SK-N-SH treated with all-trans-retinoic acid at 6 μM for 48 hours (cell line): ENCODE data around the gene RSAD1.

Source experiments
- ATAC-seq: fragments of 200-7000 bp; cut with Tn5 transposase; 3 replicates; pipeline ENCODE4 v1.9.1; 2020; ENCODE audit warnings: mild to moderate bottlenecking, moderate library complexity
- ARNTL ChIP-seq: fragments of 450-650 bp; formaldehyde crosslinking; IDR thresholded peaks from 2 replicates; pipeline ENCODE4 v1.5.0; 2020; ENCODE audit warnings: low read depth, mild to moderate bottlenecking, moderate library complexity, borderline replicate concordance
- BACH2 ChIP-seq: fragments of 250-450 bp; sonication (Bioruptor Pico); IDR thresholded peaks from 2 replicates; pipeline ENCODE4 v1.9.0; 2021; ENCODE audit warnings: mild to moderate bottlenecking, borderline replicate concordance
- CREB5 ChIP-seq: fragments of 250-450 bp; sonication (Bioruptor Pico); IDR thresholded peaks from 2 replicates; pipeline ENCODE4 v1.5.1; 2020; ENCODE audit warnings: low read depth, mild to moderate bottlenecking, moderate library complexity
- CSDC2 ChIP-seq: fragments of 250-450 bp; sonication (Bioruptor Pico); IDR thresholded peaks from 2 replicates; pipeline ENCODE4 v1.5.0; 2020; ENCODE audit warnings: mild to moderate bottlenecking, moderate library complexity
- ESRRG ChIP-seq: fragments of 250-450 bp; sonication (Bioruptor Pico); IDR thresholded peaks from 2 replicates; pipeline ENCODE4 v1.6.1; 2021; ENCODE audit warnings: mild to moderate bottlenecking
- GLIS3 ChIP-seq: fragments of 250-450 bp; sonication (Bioruptor Pico); IDR thresholded peaks from 2 replicates; pipeline ENCODE4 v1.5.0; 2020; ENCODE audit warnings: mild to moderate bottlenecking, moderate library complexity
- ISL1 ChIP-seq: fragments of 250-450 bp; sonication (Bioruptor Pico); IDR thresholded peaks from 2 replicates; pipeline ENCODE4 v2.1.2; 2022; ENCODE audit warnings: mild to moderate bottlenecking, moderate library complexity
- OSR1 ChIP-seq: fragments of 250-450 bp; sonication (Bioruptor Pico); IDR thresholded peaks from 2 replicates; pipeline ENCODE4 v1.8.0; 2022; ENCODE audit warnings: moderate library complexity, mild to moderate bottlenecking, inconsistent platforms
- PPARA ChIP-seq: fragments of 250-450 bp; sonication (Bioruptor Pico); IDR thresholded peaks from 2 replicates; pipeline ENCODE4 v1.5.0; 2020; ENCODE audit warnings: mild to moderate bottlenecking, borderline replicate concordance
- RARB ChIP-seq: fragments of 250-450 bp; sonication (Bioruptor Pico); IDR thresholded peaks from 2 replicates; pipeline ENCODE4 v1.8.0; 2021; ENCODE audit warnings: mild to moderate bottlenecking, moderate library complexity
- SNAI2 ChIP-seq: fragments of 250-450 bp; sonication (Bioruptor Pico); IDR thresholded peaks from 2 replicates; pipeline ENCODE4 v1.5.0; 2020; ENCODE audit warnings: mild to moderate bottlenecking, moderate library complexity
- TCF4 ChIP-seq: fragments of 250-450 bp; sonication (Bioruptor Pico); IDR thresholded peaks from 2 replicates; pipeline ENCODE4 v1.8.0; 2021; ENCODE audit warnings: mild to moderate bottlenecking, moderate library complexity, borderline replicate concordance
- TOX ChIP-seq: fragments of 250-450 bp; sonication (Bioruptor Pico); IDR thresholded peaks from 2 replicates; pipeline ENCODE4 v1.8.0; 2021; ENCODE audit warnings: mild to moderate bottlenecking, moderate library complexity, borderline replicate concordance
- ZC3H10 ChIP-seq: fragments of 250-450 bp; sonication (Bioruptor Pico); IDR thresholded peaks from 2 replicates; pipeline ENCODE4 v1.5.1; 2021; ENCODE audit warnings: mild to moderate bottlenecking, moderate library complexity
- ZFP3 ChIP-seq: fragments of 250-450 bp; sonication (Bioruptor Pico); IDR thresholded peaks from 2 replicates; pipeline ENCODE4 v1.5.0; 2020; ENCODE audit warnings: mild to moderate bottlenecking, moderate library complexity
- ZFP30 ChIP-seq: fragments of 450-650 bp; formaldehyde crosslinking; IDR thresholded peaks from 2 replicates; pipeline ENCODE4 v1.5.0; 2022; ENCODE audit warnings: mild to moderate bottlenecking, moderate library complexity
- ZNF565 ChIP-seq: fragments of 450-650 bp; formaldehyde crosslinking; conservative IDR thresholded peaks from 2 replicates; pipeline ENCODE4 v1.5.0; 2020; ENCODE audit warnings: low read depth, mild to moderate bottlenecking, moderate library complexity
- ZNF70 ChIP-seq: fragments of 450-650 bp; formaldehyde crosslinking; IDR thresholded peaks from 2 replicates; pipeline ENCODE4 v1.5.0; 2020; ENCODE audit warnings: mild to moderate bottlenecking, moderate library complexity
- ZNF8 ChIP-seq: fragments of 450-650 bp; formaldehyde crosslinking; IDR thresholded peaks from 2 replicates; pipeline ENCODE4 v1.5.0; 2020; ENCODE audit warnings: mild to moderate bottlenecking, moderate library complexity
- TF ChIP-seq, protein P1 (sequence below): fragments of 250-450 bp; sonication (Bioruptor Pico); IDR thresholded peaks from 2 replicates; pipeline ENCODE4 v1.8.0; 2021; ENCODE audit warnings: low read depth, mild to moderate bottlenecking, moderate library complexity, borderline replicate concordance
- TF ChIP-seq, protein P2 (sequence below): fragments of 250-450 bp; sonication (Bioruptor Pico); IDR thresholded peaks from 2 replicates; pipeline ENCODE4 v1.5.1; 2021; ENCODE audit warnings: mild to moderate bottlenecking, moderate library complexity
- TF ChIP-seq, protein P3 (sequence below): fragments of 250-450 bp; sonication (Bioruptor Pico); IDR thresholded peaks from 2 replicates; pipeline ENCODE4 v1.8.0; 2020; ENCODE audit warnings: mild to moderate bottlenecking, moderate library complexity, borderline replicate concordance

RSAD1 gene

DNA sequence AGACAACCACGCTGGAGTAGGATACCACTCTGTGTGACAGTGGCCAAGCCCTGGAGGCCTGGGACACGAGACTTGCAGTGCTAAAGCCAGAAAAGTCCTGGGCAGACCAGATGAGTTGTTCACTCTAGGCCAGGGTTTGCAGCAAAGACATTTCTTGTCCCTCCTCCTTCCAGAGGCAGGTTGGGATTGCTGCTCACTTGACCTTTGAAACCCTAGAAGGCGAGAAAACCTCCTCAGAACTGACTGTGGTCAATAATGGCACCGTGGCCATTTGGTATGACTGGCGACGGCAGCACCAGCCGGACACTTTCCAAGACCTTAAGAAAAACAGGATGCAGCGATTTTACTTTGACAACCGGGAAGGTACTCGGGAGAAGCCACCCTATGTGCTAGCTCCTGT lies 44.1 kb downstream of the RSAD1 start (continued):
- no peak for TF ChIP-seq TCF4 (CRISPR knock-in tag)
- TF ChIP-seq PPARA = no peak
- TF ChIP-seq RARB (CRISPR knock-in tag) = no peak
- no peak for TF ChIP-seq ZNF565 (CRISPR knock-in tag)
- TF ChIP-seq BACH2 = no peak

DNA sequence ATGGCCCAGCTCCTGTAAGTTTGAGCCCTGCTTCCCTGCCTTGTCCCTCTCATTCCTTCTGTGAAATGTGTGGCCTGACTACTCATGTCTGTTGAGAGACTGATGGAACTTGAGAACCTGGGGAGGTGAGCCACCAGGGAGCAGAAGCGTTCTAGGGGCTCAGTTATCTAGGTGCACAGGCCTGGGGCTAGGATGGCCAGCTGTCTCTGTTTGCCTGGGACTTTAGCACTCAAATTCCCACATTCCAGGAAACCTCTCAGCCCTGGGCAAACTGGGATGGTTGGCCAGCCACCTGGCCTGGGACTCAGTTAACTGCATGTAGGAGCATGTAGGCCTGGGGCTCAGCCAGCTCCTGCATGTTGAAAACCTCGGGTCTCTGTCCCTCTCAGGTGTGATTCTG lies 44.5 kb downstream of the RSAD1 start:
- TF ChIP-seq OSR1 (CRISPR knock-in tag) (no peak), ZNF8 (CRISPR knock-in tag) (no peak), RARB (CRISPR knock-in tag) (no peak), SNAI2 (no peak), GLIS3 (CRISPR knock-in tag) (no peak), ZFP30 (CRISPR knock-in tag) (no peak), ESRRG (CRISPR knock-in tag) (no peak), CSDC2 (CRISPR knock-in tag) (no peak), BACH2 (no peak), ZNF70 (CRISPR knock-in tag) (no peak), ZFP3 (CRISPR knock-in tag) (no peak), ISL1 (no peak), ZC3H10 (CRISPR knock-in tag) (no peak)
- TF ChIP-seq, protein P1, sequence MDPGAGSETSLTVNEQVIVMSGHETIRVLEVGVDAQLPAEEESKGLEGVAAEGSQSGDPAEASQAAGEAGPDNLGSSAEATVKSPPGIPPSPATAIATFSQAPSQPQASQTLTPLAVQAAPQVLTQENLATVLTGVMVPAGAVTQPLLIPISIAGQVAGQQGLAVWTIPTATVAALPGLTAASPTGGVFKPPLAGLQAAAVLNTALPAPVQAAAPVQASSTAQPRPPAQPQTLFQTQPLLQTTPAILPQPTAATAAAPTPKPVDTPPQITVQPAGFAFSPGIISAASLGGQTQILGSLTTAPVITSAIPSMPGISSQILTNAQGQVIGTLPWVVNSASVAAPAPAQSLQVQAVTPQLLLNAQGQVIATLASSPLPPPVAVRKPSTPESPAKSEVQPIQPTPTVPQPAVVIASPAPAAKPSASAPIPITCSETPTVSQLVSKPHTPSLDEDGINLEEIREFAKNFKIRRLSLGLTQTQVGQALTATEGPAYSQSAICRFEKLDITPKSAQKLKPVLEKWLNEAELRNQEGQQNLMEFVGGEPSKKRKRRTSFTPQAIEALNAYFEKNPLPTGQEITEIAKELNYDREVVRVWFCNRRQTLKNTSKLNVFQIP (CRISPR knock-in tag) = no peak
- ATAC-seq = no peak

GRCh38 chr17:50524838-50525237 lies 46.2 kb downstream of the RSAD1 start:
- TF ChIP-seq PPARA = no peak
- TF ChIP-seq, protein P2, sequence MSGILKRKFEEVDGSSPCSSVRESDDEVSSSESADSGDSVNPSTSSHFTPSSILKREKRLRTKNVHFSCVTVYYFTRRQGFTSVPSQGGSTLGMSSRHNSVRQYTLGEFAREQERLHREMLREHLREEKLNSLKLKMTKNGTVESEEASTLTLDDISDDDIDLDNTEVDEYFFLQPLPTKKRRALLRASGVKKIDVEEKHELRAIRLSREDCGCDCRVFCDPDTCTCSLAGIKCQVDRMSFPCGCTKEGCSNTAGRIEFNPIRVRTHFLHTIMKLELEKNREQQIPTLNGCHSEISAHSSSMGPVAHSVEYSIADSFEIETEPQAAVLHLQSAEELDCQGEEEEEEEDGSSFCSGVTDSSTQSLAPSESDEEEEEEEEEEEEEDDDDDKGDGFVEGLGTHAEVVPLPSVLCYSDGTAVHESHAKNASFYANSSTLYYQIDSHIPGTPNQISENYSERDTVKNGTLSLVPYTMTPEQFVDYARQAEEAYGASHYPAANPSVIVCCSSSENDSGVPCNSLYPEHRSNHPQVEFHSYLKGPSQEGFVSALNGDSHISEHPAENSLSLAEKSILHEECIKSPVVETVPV = no peak
- no peak for TF ChIP-seq ZFP30 (CRISPR knock-in tag)
- no peak for TF ChIP-seq CREB5 (CRISPR knock-in tag)
- no peak for TF ChIP-seq ZNF565 (CRISPR knock-in tag)
- TF ChIP-seq, protein P3, sequence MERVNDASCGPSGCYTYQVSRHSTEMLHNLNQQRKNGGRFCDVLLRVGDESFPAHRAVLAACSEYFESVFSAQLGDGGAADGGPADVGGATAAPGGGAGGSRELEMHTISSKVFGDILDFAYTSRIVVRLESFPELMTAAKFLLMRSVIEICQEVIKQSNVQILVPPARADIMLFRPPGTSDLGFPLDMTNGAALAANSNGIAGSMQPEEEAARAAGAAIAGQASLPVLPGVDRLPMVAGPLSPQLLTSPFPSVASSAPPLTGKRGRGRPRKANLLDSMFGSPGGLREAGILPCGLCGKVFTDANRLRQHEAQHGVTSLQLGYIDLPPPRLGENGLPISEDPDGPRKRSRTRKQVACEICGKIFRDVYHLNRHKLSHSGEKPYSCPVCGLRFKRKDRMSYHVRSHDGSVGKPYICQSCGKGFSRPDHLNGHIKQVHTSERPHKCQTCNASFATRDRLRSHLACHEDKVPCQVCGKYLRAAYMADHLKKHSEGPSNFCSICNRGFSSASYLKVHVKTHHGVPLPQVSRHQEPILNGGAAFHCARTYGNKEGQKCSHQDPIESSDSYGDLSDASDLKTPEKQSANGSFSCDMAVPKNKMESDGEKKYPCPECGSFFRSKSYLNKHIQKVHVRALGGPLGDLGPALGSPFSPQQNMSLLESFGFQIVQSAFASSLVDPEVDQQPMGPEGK (CRISPR knock-in tag) = no peak
- TF ChIP-seq SNAI2 = no peak
- no peak for TF ChIP-seq BACH2
- no peak for TF ChIP-seq TOX (CRISPR knock-in tag)
- TF ChIP-seq ZC3H10 (CRISPR knock-in tag) = no peak
- no peak for TF ChIP-seq ZNF70 (CRISPR knock-in tag)
- TF ChIP-seq ZFP3 (CRISPR knock-in tag) = no peak
- TF ChIP-seq ZNF8 (CRISPR knock-in tag) = no peak
- TF ChIP-seq ARNTL (CRISPR knock-in tag) = no peak
- TF ChIP-seq, protein P1 (CRISPR knock-in tag) = no peak
- TF ChIP-seq CSDC2 (CRISPR knock-in tag) = no peak
- TF ChIP-seq ESRRG (CRISPR knock-in tag) = no peak
- ATAC-seq = no peak
